Measurements from ENCODE around the gene NCKAP5.

GRCh38 chr2:132863961-132864360 is 704.3 kb downstream of the NCKAP5 start:
- TF ChIP-seq, protein P1, sequence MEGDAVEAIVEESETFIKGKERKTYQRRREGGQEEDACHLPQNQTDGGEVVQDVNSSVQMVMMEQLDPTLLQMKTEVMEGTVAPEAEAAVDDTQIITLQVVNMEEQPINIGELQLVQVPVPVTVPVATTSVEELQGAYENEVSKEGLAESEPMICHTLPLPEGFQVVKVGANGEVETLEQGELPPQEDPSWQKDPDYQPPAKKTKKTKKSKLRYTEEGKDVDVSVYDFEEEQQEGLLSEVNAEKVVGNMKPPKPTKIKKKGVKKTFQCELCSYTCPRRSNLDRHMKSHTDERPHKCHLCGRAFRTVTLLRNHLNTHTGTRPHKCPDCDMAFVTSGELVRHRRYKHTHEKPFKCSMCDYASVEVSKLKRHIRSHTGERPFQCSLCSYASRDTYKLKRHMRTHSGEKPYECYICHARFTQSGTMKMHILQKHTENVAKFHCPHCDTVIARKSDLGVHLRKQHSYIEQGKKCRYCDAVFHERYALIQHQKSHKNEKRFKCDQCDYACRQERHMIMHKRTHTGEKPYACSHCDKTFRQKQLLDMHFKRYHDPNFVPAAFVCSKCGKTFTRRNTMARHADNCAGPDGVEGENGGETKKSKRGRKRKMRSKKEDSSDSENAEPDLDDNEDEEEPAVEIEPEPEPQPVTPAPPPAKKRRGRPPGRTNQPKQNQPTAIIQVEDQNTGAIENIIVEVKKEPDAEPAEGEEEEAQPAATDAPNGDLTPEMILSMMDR (IDR thresholded peaks at IDR 0.05) = no peak
- TF ChIP-seq EP300 (IDR thresholded peaks at IDR 0.05) = no peak
- TF ChIP-seq POLR2A (IDR thresholded peaks at IDR 0.05) = no peak

All from ovary (tissue), 3 donors.